OCI-LY7 (cell line): ENCODE results near the gene SHH. TPM values are rescaled to one million over a fixed set of nuclear protein-coding genes. Genes with fewer than 3 reads are reported as not detected.
"Not testable (repeated sequence)": the region's sequence is repeated elsewhere in the genome, so short reads cannot be mapped to it uniquely, and the experiment has no call there.

Experiments
- BruUV-seq: library from RNA; stranded (reverse); fragments of 400-500 nt; replicated peaks from 2 replicates; lab custom pipeline; 2021; lab: Mats Ljungman, UMichigan
- CTCF ChIA-PET: fragments of 300-600 bp; sonication (Branson Sonifier 250); formaldehyde crosslinking; loops from one replicate; lab custom pipeline; 2022; ENCODE audit warnings: antibody characterized with exemption; ENCODE audit not compliant: unreplicated experiment; lab: Charles Lee
- POLR2A ChIA-PET: fragments of 300-600 bp; sonication (Branson Sonifier 250); formaldehyde crosslinking; loops from one replicate; lab custom pipeline; 2022; ENCODE audit warnings: antibody characterized with exemption; lab: Charles Lee
- DNase-seq: peaks from one replicate; pipeline ENCODE4 v3.0.0-alpha.2; 2015; ENCODE audit warnings: low spot score
- H2AFZ ChIP-seq: fragments of 200-600 bp; sonication (generic), shearing (Covaris generic); 2 replicates; pipeline ENCODE4 v1.6.1; 2014; ENCODE audit warnings: mild to moderate bottlenecking, antibody characterized with exemption, low read length, moderate library complexity
- H3K27ac ChIP-seq: fragments of 200-600 bp; sonication (generic); 2 replicates; pipeline ENCODE4 v1.5.1; 2014; ENCODE audit warnings: mixed run types, low read depth, mild to moderate bottlenecking, moderate library complexity, low read length, inconsistent platforms; ENCODE audit not compliant: poor library complexity, severe bottlenecking
- H3K36me3 ChIP-seq: fragments of 200-600 bp; sonication (generic); 2 replicates; pipeline ENCODE4 v1.6.1; 2014; ENCODE audit warnings: mild to moderate bottlenecking, antibody characterized with exemption, low read length, moderate library complexity, mixed read lengths; ENCODE audit not compliant: insufficient read depth
- H3K4me1 ChIP-seq: fragments of 200-600 bp; sonication (generic); 2 replicates; pipeline ENCODE4 v1.5.1; 2014; ENCODE audit warnings: mild to moderate bottlenecking, low read length; ENCODE audit not compliant: insufficient read depth, poor library complexity, severe bottlenecking
- H3K4me2 ChIP-seq: fragments of 200-600 bp; sonication (generic); 2 replicates; pipeline ENCODE4 v1.6.1; 2014; ENCODE audit warnings: mild to moderate bottlenecking, low read length
- H3K4me3 ChIP-seq: fragments of 200-600 bp; sonication (generic); 2 replicates; pipeline ENCODE4 v1.5.1; 2014; ENCODE audit warnings: mild to moderate bottlenecking, low read depth, low read length; ENCODE audit not compliant: poor library complexity, severe bottlenecking
- H3K79me2 ChIP-seq: fragments of 200-600 bp; sonication (generic); 2 replicates; pipeline ENCODE4 v1.6.1; 2016; ENCODE audit warnings: low read depth, mild to moderate bottlenecking, low read length, moderate library complexity, mixed read lengths; ENCODE audit not compliant: insufficient read depth
- H3K9me2 ChIP-seq: fragments of 200-600 bp; sonication (generic); 2 replicates; pipeline ENCODE4 v1.6.1; 2016; ENCODE audit warnings: mild to moderate bottlenecking, low read length, mixed read lengths; ENCODE audit not compliant: insufficient read depth
- H3K9me3 ChIP-seq: fragments of 200-600 bp; sonication (generic); 2 replicates; pipeline ENCODE4 v1.6.1; 2014; ENCODE audit warnings: mild to moderate bottlenecking, mixed run types, low read length, mixed read lengths
- H4K20me1 ChIP-seq: fragments of 200-600 bp; sonication (generic); 2 replicates; pipeline ENCODE4 v1.6.1; 2014; ENCODE audit warnings: mild to moderate bottlenecking, antibody characterized with exemption, low read length, moderate library complexity, mixed read lengths; ENCODE audit not compliant: insufficient read depth
- CTCF ChIP-seq: fragments of 200-600 bp; sonication (generic); conservative IDR thresholded peaks from 2 replicates; pipeline ENCODE4 v1.5.1; 2014; ENCODE audit warnings: mild to moderate bottlenecking, antibody characterized with exemption, low read length, moderate library complexity, mixed read lengths
- EZH2phosphoT487 ChIP-seq: fragments of 200-600 bp; sonication (generic); IDR thresholded peaks from 2 replicates; pipeline ENCODE4 v1.6.1; 2018; ENCODE audit warnings: low read depth, borderline replicate concordance, mild to moderate bottlenecking, mixed run types, antibody characterized with exemption, low read length, moderate library complexity, mixed read lengths
- intact Hi-C: fragments of 100-400 bp; cut with micrococcal nuclease; formaldehyde crosslinking; loops from one replicate; pipeline ENCODE4 v1.10.0; 2022; ENCODE audit not compliant: unreplicated experiment
- total RNA-seq, 2 experiments: library from RNA; depleted of rRNA in 1 of 2; stranded (reverse); fragments of >200 nt in 1 of 2; shearing (Covaris generic) in 1 of 2; gene quantifications; 2 replicates each; pipeline ENCODE4 v1.2.3, GENCODE V29; 2014 to 2022

The SHH gene
- total RNA-seq, 2 experiments from 2014 or later = not detected

GRCh38 chr7:155840909-155841308 lies 28.6 kb upstream of the SHH start:
- H3K9me2 ChIP-seq = no peaks in the 10 kb centered on the region
- no peak for TF ChIP-seq EZH2phosphoT487
- BruUV-seq = no TSS peak
- H3K36me3 ChIP-seq = no peaks in the 10 kb centered on the region
- intact Hi-C loops = no loop called here
- no peaks in the 10 kb centered on the region for H4K20me1 ChIP-seq
- CTCF ChIA-PET = no interaction called here
- H3K9me3 ChIP-seq = no peaks in the 10 kb centered on the region
- no peak overlapping the region for H3K4me2 ChIP-seq
- H3K4me1 ChIP-seq = no peaks in the 10 kb centered on the region
- no peak overlapping the region for H3K27ac ChIP-seq
- no peak overlapping the region for H3K4me3 ChIP-seq
- DNase-seq = no peak
- H2AFZ ChIP-seq = no peak overlapping the region
- POLR2A ChIA-PET = no interaction called here
- no peaks in the 10 kb centered on the region for H3K79me2 ChIP-seq

GRCh38 chr7:155840262-155840885 lies 28.1 kb upstream of the SHH start:
- TF ChIP-seq EZH2phosphoT487 (no peak), CTCF (no peak)
- intact Hi-C loops = no loop called here
- Histone ChIP-seq H3K9me3 (no peaks in the 10 kb centered on the region), H3K27ac (no peak overlapping the region), H3K4me2 (no peak overlapping the region), H3K4me1 (no peaks in the 10 kb centered on the region), H4K20me1 (no peaks in the 10 kb centered on the region), H3K36me3 (no peaks in the 10 kb centered on the region), H3K79me2 (no peaks in the 10 kb centered on the region), H2AFZ (no peak overlapping the region), H3K4me3 (no peak overlapping the region), H3K9me2 (no peaks in the 10 kb centered on the region)
- POLR2A ChIA-PET = no interaction called here
- CTCF ChIA-PET = interaction anchor here (0.6 kb wide), 1 partner anchor 360 kb away, joined by 3 read pairs; no protein-coding TSS in a partner anchor
- BruUV-seq = no TSS peak
- DNase-seq = no peak

GRCh38 chr7:155839461-155839860 lies 27.2 kb upstream of the SHH start:
- H2AFZ ChIP-seq = no peak overlapping the region
- TF ChIP-seq EZH2phosphoT487 (no peak), CTCF (no peak)
- no peaks in the 10 kb centered on the region for H3K9me3 ChIP-seq
- CTCF ChIA-PET = interaction anchor here (0.6 kb wide), 1 partner anchor 360 kb away, joined by 3 read pairs; no protein-coding TSS in a partner anchor
- intact Hi-C loops = no loop called here
- H3K36me3 ChIP-seq = no peaks in the 10 kb centered on the region
- DNase-seq = no peak
- H3K79me2 ChIP-seq = no peaks in the 10 kb centered on the region
- H3K4me2 ChIP-seq = no peak overlapping the region
- no peaks in the 10 kb centered on the region for H4K20me1 ChIP-seq
- BruUV-seq = no TSS peak
- POLR2A ChIA-PET = no interaction called here
- no peak overlapping the region for H3K27ac ChIP-seq
- no peak overlapping the region for H3K4me3 ChIP-seq
- H3K9me2 ChIP-seq = no peaks in the 10 kb centered on the region
- no peaks in the 10 kb centered on the region for H3K4me1 ChIP-seq

GRCh38 chr7:155838312-155838711 lies 26.0 kb upstream of the SHH start:
- CTCF ChIA-PET, H4K20me1 ChIP-seq, H3K27ac ChIP-seq, H3K36me3 ChIP-seq, H3K79me2 ChIP-seq, H3K4me3 ChIP-seq, H3K9me2 ChIP-seq, intact Hi-C loops, DNase-seq, H2AFZ ChIP-seq, BruUV-seq, H3K4me2 ChIP-seq, H3K9me3 ChIP-seq, H3K4me1 ChIP-seq: not testable (repeated sequence)
- POLR2A ChIA-PET = interaction anchor here (0.6 kb wide), 2 partner anchors 116 to 1910 kb away, joined by 3 to 4 read pairs; no protein-coding TSS in a partner anchor
